Activated CD4-positive, alpha-beta T cell treated with anti-CD3 and anti-CD28 coated beads, Interleukin-2, Interleukin-6, amounts not matched to agents 100 ng/mL and 50 ng/mL, durations not matched to agents 16 hours and 8 hours (primary cell): ENCODE data around the gene MKS1.
A peak's percentile ranks its signal among the peaks of the same experiment; 100 is the strongest.

ENCODE experiments used
- DNase-seq: peaks from one replicate; pipeline ENCODE4 v3.0.0-alpha.2; 2020

The MKS1 gene

DNA sequence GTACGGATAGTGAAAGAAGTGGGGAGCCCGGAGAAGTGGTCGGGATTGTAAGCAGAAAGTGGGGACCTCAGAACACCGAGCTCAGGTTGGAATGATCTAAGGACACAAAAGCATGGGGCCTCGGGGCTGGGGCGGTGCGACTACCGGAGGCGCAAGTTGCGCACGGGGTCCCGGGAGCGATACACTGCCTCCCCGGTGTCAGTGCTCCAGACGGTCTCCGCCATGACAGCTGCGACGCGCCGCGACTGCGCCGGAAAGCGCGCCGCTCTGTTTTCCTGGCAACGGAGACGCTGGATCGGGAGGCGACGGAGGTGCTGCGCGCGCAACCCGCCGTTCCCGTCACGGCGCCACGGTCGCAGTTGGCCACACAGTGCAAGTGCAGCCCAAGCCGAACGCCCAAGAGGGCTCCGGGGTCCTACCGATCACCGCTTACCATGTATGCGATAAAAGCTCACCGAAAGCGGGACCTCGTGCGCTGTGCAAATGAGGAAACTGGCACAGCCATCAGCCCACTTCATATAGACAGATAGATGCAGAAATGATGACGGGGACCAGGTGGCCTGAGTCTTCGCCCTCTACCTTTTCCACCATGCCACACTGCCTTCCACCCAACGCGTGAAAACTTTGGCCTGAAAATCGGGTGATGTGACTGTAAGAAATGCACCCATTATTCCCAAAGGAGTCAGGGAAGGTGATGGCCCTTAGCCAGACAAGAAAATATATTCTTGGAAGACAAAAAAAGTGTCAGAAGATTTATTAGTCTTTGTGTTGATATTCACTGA, at the start of gene MKS1:
TSS of gene MKS1 (minus strand) at position 249 of the 782 bp plus-strand sequence. CDS start at position 224, 25 bp downstream.
- peak; percentile 97 for DNase-seq

DNA sequence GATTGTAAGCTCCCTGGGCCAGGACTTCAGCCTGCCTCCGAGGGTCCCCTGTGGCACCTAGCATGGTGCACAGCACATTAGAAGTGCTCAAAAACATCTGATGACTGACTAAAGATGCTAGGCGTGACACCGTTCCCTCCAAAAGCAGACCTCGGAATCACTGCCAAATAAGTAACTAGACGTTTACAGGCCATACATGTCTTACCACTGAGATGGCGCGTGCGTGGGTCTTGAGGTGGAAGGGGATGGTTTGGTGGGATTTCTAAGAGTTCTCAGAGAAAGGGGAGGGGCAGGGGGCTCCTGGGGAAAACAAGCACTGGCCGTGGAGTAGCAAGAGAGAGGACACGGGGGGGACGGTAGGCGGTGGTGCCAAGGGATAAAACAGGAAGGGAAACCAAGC, 49.3 kb upstream of the MKS1 start:
- no peak for DNase-seq

- DNase-seq: no peak
Observed at GRCh38 chr17:58267347-58268324, 48.6 kb upstream of the MKS1 start.

DNA sequence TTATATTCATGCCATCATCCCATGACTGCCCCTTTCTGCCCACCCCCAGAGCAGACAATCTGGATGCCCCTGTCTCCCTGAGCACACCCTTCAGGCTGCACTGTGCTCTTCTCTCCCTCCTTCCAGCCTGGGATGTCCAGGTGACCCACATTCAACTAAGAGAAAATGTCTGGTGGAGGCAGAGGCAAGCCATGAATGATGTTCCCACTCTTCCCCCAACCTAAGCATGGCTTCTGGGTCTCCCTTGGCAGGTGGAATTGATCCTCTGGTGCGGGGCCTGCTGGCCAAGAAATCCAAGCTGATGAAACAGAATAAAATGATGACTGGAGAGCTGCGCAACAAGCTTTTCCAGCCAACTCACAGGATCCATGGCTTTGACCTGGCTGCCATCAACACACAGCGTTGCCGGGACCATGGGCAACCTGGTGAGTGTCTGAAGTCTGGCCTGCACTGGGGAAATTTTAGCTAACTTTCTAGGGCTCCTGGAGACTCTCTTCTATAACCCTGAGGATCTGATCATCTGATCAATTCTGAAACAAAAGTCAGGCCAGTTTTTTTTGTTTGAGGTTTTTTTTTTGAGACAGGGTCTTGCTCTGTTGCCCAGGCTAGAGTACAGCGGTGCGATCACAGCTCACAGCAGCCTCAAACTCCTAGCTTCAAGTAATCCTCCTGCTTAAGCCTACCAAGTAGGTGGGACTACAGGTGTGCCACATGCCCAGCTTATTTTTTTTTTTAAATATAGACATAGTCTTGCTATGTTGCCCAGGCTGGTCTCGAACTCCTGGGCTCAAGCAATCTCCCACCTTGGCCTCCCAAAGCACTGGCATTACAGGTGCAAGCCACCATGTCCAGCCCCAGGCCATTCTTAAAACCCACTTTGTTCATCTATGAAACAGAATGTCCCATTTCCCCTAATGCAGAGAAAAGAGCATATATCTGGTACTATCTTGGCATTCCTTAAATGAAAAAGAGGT, 47.1 kb upstream of the MKS1 start:
- DNase-seq: no peak

GRCh38 chr17:58265271-58265670, 46.2 kb upstream of the MKS1 start:
- no peak for DNase-seq

DNA sequence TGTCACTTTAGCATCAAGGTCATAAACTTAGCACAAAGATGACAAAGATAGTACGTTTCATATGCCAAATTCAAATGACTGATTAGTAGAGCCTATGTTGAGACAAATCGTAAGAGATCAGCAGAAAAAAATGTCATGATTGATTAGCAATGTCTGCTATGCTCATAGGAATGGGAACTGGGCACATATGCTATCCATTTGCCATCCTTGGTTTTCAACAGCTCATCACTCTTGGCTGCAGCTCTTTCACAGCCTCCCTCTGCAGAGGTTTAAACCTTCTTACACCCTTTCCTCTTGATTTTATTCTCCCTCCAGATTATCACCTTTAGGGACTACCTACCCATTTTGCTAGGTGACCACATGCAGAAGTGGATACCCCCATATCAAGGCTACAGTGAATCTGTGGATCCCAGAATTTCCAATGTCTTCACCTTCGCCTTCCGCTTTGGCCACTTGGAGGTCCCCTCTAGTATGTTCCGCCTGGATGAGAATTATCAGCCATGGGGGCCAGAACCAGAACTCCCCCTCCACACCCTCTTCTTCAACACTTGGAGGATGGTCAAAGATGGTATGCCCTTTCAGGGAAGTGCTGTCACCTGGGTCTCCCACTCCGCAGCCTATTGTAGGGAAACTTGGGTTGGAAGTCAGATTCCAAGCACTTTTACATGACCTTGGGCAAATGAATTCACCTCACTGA, 45.5 kb upstream of the MKS1 start:
- DNase-seq: no peak

DNA sequence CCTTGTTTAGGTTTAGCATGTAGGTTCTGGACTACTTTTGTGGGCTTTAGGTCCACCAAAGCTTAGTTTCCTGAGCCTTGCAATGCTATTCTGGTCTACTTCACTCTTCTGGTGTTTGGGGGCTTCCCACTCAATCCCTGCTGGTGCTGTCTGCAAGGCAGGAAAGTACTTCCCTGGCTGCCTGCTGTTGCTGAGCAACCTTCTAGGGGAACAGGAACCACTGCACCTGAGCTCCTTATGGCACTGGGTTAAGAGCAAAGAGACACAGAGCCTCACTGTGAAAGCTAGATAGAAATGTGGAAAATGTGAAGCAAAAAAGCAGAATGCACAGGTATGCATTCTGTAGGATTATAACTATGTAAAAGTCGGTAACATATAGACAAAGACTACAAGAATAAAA, 44.7 kb upstream of the MKS1 start:
- no peak for DNase-seq

- no peak for DNase-seq
Observed at GRCh38 chr17:58262149-58262548, 43.1 kb upstream of the MKS1 start.

- no peak for DNase-seq
Observed at GRCh38 chr17:58254803-58255202, 35.7 kb upstream of the MKS1 start.

DNA sequence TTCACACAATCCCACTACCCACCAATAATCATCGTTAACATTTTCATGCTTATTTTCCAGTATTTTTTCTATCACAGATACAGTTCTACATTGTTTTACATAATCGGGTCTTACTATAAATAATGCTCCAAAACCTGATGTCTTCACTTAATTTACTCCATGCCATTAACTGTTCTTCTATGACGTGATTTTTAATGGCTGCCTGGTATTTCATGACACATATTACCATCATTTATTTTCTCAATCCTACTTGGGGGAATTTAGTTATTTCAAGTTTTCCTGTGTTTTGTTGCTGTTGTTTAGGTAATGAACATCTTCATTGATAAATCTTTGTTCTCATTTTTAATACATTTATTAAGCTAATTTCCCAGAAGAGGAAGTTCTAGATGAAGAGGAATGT, 34.0 kb upstream of the MKS1 start:
- DNase-seq: no peak

- DNase-seq: no peak
Observed at GRCh38 chr17:58252141-58252540, 33.1 kb upstream of the MKS1 start.

DNA sequence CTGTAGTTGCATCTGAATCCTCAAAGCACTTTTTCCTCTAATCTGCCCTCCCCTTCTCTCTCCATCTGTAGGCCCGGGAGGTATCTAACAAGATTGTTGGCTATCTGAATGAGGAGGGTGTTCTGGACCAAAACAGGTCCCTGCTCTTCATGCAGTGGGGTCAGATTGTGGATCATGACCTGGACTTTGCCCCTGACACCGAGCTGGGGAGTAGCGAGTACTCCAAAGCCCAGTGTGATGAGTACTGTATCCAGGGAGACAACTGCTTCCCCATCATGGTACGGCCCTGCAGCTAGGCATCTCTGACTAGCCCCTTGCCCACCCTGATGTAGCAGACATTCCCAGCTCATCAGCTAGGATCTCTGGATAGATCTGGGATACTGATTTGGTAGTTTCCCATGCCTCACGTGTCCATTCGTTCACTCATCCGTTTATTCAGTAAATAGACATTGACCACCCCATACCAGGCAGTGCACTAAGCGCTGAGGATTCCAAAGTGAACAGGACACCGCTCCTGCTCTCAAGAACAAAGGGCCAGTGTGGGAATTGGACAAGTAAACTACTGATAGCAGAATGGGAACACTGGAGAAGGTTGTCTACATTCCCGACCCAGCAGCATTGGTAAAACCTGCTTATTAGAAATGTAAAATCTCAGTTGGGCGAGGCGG, 31.4 kb upstream of the MKS1 start:
- no peak for DNase-seq

DNA sequence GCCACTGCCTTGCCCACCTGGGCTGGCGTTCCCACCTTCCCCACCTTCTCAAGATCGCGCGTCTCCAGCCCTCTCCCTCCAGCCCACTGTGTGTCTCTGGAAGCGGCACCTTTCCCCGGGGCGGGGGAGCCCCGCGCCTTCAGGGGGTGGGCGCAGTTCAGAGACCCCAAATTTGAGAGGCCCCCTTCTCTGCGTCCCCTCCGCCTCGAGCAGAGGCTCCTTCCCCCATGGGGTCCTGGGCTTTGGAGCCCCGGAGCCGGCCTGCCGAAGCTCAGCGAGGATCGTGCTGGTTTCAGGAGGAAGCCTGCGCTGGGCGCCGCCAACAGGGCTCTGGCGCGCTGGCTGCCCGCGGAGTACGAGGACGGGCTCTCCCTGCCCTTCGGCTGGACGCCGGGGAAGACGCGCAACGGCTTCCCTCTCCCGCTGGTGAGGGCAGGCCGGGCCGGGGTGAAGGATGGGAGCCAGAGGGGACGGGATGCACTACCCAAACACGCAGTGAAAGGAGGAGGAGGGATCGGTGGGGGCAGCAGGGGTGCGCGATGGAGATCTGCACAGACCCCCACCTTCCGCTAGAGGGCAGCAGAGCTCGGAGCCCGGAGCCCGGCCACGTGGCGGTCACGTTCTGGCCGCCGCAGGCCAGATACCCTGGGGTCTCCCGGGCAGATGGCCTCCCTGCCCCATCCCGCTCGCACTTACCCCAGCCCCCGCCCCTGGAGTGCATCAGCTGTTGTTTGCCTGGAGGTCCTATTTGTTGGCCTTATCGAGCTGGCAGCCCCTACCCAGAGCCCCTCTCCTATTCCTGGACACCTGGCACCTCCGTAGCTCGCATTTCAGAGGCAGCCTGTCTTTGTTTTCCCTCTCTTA, 30.4 kb upstream of the MKS1 start:
- peak; percentile 82 for DNase-seq

DNA sequence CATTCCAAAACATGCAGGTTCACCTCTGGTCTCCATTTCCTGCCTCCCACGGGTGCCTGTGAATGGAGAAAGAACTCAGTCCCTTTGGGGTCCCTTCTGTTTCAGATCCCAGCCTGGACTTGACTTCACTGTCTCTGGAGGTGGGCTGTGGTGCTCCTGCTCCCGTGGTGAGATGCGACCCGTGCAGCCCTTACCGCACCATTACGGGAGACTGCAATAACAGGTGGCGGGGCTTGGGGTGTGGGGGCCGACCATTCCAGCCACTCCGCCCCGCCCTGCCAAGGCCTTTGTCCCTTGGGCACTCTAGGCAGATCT, 29.9 kb upstream of the MKS1 start:
- DNase-seq: no peak

GRCh38 chr17:58247511-58248363, 28.7 kb upstream of the MKS1 start:
- DNase-seq: no peak

DNA sequence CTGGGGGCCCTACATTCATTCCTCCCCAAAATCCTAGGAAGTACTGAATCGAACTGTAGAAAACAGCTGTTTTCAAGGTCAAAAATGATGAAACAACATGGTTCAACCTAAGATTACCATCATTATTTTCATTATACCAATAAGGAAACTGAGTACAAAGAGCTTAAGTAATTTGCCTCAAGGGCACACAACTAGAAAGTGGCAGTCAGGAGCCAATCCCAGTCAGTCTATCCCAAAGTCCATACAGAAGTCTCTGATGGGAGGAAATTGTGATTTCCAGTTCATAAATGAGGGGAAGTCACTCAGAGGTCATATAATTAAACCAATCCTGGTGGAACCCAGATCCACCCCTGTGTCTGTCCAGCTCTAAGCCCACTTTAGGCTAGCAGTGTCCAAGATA, 27.7 kb upstream of the MKS1 start:
- DNase-seq: no peak

DNA sequence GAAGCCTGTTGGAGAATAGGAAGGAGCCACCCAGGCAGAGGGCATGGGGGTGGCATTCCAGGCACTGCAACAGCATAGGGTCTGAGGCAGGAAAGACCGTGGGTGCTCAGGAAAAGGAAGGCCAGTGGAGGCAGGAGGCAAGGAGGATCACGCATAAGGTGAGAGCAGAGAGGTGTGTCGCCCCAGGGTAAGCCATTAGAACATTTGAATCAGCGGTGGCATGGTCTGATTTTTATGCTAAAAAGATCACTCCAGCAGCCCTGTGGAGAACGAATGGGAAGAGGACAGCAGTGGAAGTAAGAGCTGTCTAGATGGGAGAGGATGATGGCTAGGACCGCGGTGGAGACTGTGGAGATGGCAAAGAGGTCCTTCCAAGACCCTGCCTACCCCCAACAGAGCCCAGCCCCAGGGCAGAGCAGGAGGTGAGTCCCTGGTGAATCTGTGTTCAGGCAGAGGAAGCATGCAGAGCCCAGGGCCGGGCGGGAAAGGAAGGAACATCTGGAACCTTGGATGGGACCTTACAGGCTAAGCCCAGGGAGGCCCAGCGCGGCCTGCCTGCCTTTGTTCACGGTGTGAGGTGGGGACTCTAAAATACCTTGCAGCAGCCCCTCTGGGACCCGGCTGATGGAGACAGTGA, 27.2 kb upstream of the MKS1 start:
- DNase-seq: no peak

- no peak for DNase-seq
Observed at GRCh38 chr17:58245428-58246103, 26.5 kb upstream of the MKS1 start.

- DNase-seq: no peak
Observed at GRCh38 chr17:58244963-58245362, 25.9 kb upstream of the MKS1 start.
